ENCODE results near the gene CORO2B. TPM values are rescaled to one million over a fixed set of nuclear protein-coding genes. Genes with fewer than 3 reads are reported as not detected.

Gene CORO2B
- total and polyA plus RNA-seq, 2 experiments from 2014 or later, result 1.6 to 4.6 TPM

GRCh38 chr15:68667800-68668625 lies 89.2 kb downstream of the CORO2B start:
- Mint-ChIP-seq H3K4me1 (peaks cover 29% of the 10 kb centered on the region), H3K9me3 (peaks cover 14% of the 10 kb centered on the region; the same call in 2 of the 3 replicates)

More at GRCh38 chr15:68667800-68668625, 89.2 kb downstream of the CORO2B start:
- H3K4me3 ChIP-seq, result no peak overlapping the region
- no peak overlapping the region for H3K27ac ChIP-seq (ENCODE audit: low read depth)
- H3K4me2 ChIP-seq, result no peak overlapping the region
- H3K27me3 ChIP-seq (ENCODE audit: insufficient read depth), result no peaks in the 10 kb centered on the region
- no peak overlapping the region for H2AFZ ChIP-seq
- TF ChIP-seq, protein P1, sequence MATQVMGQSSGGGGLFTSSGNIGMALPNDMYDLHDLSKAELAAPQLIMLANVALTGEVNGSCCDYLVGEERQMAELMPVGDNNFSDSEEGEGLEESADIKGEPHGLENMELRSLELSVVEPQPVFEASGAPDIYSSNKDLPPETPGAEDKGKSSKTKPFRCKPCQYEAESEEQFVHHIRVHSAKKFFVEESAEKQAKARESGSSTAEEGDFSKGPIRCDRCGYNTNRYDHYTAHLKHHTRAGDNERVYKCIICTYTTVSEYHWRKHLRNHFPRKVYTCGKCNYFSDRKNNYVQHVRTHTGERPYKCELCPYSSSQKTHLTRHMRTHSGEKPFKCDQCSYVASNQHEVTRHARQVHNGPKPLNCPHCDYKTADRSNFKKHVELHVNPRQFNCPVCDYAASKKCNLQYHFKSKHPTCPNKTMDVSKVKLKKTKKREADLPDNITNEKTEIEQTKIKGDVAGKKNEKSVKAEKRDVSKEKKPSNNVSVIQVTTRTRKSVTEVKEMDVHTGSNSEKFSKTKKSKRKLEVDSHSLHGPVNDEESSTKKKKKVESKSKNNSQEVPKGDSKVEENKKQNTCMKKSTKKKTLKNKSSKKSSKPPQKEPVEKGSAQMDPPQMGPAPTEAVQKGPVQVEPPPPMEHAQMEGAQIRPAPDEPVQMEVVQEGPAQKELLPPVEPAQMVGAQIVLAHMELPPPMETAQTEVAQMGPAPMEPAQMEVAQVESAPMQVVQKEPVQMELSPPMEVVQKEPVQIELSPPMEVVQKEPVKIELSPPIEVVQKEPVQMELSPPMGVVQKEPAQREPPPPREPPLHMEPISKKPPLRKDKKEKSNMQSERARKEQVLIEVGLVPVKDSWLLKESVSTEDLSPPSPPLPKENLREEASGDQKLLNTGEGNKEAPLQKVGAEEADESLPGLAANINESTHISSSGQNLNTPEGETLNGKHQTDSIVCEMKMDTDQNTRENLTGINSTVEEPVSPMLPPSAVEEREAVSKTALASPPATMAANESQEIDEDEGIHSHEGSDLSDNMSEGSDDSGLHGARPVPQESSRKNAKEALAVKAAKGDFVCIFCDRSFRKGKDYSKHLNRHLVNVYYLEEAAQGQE (IDR thresholded peaks at IDR 0.05; ENCODE audit: unreplicated experiment), result no peak
- TF ChIP-seq JUNB (IDR thresholded peaks at IDR 0.05; ENCODE audit: unreplicated experiment), result no peak
- no peak for TF ChIP-seq ZNF462 (CRISPR knock-in tag; IDR thresholded peaks at IDR 0.05)
- TF ChIP-seq EZH2 (IDR thresholded peaks at IDR 0.05; ENCODE audit: low read depth, unreplicated experiment), result no peak
- TF ChIP-seq ZNF114 (CRISPR knock-in tag; IDR thresholded peaks at IDR 0.05), result no peak
- TF ChIP-seq CTCF (conservative IDR thresholded peaks at IDR 0.05; ENCODE audit: low read depth in 2 of 2), result no peak
- no peak for TF ChIP-seq CREB1 (CRISPR knock-in tag; IDR thresholded peaks at IDR 0.05; ENCODE audit: low read depth)
- no peak for TF ChIP-seq ZNF331 (CRISPR knock-in tag; IDR thresholded peaks at IDR 0.05; ENCODE audit: low read depth)
- no peak for TF ChIP-seq NANOG (IDR thresholded peaks at IDR 0.05; ENCODE audit: borderline replicate concordance)
- no peak for TF ChIP-seq EZH2phosphoT487 (IDR thresholded peaks at IDR 0.05; ENCODE audit: unreplicated experiment)
- TF ChIP-seq, protein P2, sequence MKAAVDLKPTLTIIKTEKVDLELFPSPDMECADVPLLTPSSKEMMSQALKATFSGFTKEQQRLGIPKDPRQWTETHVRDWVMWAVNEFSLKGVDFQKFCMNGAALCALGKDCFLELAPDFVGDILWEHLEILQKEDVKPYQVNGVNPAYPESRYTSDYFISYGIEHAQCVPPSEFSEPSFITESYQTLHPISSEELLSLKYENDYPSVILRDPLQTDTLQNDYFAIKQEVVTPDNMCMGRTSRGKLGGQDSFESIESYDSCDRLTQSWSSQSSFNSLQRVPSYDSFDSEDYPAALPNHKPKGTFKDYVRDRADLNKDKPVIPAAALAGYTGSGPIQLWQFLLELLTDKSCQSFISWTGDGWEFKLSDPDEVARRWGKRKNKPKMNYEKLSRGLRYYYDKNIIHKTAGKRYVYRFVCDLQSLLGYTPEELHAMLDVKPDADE (IDR thresholded peaks at IDR 0.05), result no peak
- Mint-ChIP-seq H3K36me3 (ENCODE audit: low read depth) (peaks cover 6% of the 10 kb centered on the region; the same call in 1 of the 3 replicates), H3K27me3 (ENCODE audit: insufficient read depth, low read depth, poor library complexity) (peaks cover 21% of the 10 kb centered on the region), H3K27ac (no peak overlapping the region), H3K4me3 (no peak overlapping the region)
- no peaks in the 10 kb centered on the region for H3K36me3 ChIP-seq (ENCODE audit: insufficient read depth)
- H3K4me1 ChIP-seq (ENCODE audit: insufficient read depth), result peaks cover 14% of the 10 kb centered on the region
- H3F3A ChIP-seq (replicated peaks; ENCODE audit: low read depth), result no peaks in the 10 kb centered on the region
- H4K20me1 ChIP-seq (replicated peaks; ENCODE audit: insufficient read depth), result no peaks in the 10 kb centered on the region
- no peak for ATAC-seq
- no peak for DNase-seq (ENCODE audit: low spot score)
- H3K79me2 ChIP-seq (replicated peaks; ENCODE audit: insufficient read depth), result no peaks in the 10 kb centered on the region
- no peaks in the 10 kb centered on the region for H3K9me2 ChIP-seq (ENCODE audit: insufficient read depth)

Data from GM23338 (cell line).